ENCODE results near the gene PALD1.
A peak's percentile ranks its signal among the peaks of the same experiment; 100 is the strongest.

PALD1 gene

GRCh38 chr10:70508912-70509756 lies 30.6 kb downstream of the PALD1 start:
- no peak for DNase-seq

DNA sequence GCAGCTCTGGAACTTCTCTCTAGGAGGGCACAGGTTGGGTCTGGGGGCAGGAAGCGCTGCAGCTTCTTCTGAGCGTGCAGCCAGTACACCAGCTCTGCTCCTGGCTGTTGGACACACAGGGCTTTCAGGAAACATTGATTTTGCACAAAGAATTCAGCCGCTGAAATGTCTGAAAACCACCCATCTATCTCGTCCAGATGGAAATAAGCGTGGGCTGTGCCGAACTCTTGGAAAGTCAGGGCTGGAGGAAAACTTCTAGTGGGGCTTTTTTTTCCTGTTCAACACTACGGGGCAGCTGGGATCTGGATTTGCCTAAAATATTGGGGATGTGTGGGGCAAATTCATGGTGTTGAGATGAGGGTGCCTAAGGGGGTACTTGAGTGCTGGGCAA lies 31.2 kb downstream of the PALD1 start:
- DNase-seq, result no peak

DNA sequence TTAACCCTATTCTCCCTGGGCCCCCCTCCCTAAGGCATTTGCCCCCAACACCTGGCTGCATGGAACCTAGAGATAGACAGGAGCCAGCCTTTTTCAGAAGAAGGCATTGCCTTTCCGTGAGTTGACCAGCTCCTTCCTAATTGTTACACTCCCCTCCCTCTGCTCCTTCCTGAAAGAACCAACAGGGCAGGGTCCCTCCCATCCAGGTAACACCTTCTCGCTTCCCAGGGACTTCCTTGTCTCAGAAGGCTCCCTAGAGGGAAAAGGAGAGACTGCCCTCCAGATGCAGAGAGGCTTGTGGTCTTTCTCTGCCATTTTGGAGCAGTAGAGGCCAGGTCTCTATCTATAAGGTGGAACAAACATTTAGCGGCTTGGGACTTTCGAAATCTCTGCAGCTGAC lies 31.9 kb downstream of the PALD1 start:
- no peak for DNase-seq

DNA sequence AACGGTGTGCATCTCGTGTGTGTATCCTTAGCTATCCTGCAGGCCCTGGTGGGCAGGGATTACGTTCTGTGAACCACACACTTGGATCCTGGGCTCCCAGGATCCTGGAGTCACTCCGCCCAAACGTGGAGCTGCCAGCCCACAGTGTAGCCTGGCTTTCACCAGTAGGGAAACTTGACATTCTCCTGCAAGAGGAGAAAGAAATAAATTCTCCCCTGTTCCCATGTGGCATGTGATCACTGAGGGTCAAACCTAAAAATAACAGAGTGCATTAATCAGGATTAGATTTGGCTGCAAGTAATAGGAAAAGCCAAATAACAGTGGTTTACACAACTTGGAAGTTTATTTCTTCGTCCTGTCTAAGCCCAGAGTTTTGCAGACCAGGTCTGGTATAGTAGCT lies 32.3 kb downstream of the PALD1 start:
- DNase-seq, result no peak

DNA sequence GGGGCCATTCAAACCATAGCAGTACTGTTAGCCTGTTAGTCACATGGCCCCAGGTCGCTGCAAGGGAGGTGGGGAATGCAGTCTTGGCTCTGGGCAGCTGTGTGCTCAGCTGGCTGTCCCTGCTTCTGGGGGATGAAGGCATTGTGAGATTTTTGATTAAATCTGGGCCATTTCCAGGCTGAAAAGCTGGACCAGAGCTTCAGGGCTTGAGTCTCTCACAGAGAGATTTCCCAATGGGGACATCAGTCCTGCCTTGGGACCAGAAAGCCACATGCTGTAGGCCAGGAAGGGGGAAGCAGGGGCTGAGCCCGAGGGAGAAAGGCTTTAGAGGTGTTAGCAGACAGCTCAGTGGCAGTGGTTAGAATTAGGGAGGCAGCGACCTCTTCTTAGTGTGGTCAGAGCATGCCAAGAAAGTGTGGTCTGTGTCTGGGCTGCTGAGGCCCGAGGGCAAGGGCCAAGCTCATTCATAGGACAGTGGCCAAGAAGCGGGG lies 33.6 kb downstream of the PALD1 start:
- no peak for DNase-seq

DNA sequence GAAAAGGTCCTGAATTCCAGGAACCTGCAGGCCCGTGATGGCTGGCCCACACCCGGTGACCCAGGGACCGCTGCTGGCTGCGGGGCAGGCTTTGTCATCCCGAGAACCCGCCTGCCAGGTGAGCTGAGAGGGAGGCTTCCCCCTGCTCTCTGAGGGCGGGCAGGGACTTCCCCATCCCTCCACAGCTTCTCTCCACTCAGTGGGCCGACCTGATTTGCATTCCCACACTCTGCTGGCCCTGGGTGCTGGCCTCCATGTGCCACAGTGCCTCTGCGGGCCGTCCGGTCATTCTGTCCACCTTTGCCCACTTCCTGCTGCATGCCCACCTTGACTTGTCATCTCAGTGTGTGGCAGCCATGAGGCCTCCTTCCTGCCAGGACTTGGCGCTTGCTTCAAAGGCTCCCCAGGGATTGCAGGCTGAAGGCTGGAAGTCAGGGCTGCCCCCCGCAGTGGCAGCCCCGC lies 35.3 kb downstream of the PALD1 start:
- no peak for DNase-seq

DNA sequence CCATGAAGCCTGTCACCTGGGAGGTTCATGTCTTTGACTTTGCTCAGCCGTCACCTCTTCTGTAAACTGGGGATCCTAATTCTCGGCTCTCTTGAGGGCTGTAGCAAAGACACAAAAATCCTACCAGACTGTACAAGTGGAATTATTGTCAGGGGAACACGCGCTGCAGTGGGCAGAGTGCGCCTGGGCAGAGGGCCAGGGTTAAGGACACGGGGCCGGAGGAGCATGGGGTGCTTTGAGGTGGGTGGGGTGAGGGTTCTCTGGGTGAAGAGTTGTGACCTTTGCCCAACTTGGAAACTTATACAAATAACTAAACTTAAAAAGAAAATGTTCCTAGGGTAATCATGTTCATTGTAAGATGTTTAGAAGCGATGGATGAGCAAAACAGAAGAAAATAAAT lies 36.0 kb downstream of the PALD1 start:
- DNase-seq, result no peak

DNA sequence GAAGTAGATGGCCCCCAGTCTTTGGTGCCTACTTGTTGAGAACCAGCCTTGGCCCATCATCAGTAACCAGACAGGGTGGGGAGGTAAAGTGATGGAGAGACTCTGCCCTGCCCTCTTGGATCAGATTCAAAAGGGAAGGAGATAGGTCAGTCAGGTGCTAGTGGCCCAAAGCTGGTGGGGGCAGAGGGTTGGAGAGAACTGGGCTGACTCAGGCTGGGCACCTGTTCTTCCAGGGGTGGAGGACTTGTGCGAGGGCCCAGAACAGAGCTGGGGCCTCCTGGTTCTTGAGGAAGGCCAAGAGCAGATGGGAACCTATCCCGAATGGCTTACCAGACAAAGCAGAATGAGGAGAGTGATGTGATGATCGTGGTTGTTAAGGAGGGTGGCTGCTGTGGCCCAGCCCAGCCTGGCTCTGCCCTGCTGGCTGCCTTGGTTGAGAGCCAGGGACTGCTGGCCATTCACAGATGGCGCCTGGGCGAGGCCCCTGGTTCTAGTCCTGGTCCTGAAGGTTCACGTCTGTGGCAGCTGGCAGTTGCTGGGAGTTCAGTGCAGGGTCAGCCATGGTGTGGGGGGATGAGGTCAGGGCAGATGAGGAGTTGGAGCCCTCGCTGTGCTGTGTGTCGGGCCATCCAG lies 36.6 kb downstream of the PALD1 start:
- no peak for DNase-seq

DNA sequence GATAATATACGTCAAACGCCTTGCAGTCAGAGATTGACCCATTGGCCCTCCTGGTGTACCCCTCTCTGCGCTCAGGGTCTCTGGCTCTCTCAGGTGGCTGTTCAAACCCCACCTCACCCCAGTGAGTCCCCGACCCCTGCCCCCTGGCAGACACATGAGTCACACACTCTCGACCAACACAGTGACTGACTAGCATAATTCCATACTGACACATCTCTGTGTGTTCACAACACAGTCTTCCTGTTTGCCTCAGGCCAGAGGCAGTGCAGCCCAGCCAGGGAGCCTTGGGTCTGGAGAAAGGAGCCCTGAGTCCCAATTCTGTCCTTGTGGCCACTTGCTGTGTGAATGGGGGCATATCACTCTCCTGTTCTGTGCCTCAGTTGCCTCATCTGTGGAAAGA lies 40.1 kb downstream of the PALD1 start:
- DNase-seq, result no peak

DNA sequence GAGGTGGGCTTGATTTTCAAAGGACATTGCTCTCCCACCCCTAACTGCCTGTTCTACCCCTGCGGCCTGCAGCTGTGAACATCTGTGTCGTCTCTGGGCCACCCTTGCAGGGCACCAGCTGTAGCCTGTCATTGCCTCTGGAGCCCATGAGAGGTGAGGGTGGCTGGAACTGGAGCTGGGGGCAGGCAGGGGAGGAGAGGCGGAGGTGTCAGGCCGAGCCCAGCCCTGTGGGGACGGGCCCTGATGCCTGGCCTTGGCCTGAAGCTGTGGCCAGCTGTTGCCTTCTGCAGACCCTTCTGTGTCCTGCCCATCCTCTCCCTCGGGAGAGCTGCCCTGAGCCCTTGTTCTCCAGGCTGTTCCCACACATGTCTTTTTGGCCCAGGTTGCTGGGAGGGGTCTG lies 44.5 kb downstream of the PALD1 start:
- DNase-seq, result no peak

DNA sequence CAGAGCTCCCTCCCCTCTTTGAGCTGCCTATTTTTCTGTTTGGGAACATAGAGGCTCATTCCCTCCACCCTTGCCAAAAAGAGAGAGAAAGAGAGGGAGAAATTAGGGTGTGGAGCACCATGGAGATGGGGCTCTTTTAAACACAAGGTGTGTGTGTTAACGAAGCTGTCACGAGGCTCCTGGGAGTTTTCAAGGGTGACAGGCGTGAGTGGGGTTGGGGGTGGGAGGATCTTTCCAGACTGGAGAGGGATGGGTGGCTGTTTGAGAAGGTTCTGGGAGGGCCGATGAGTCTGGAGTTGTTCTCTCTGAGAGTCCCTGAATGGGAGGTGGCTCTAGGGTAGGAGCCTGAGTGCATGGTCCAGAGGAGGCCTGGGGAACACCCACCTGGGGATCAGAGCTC lies 45.0 kb downstream of the PALD1 start:
- DNase-seq, result no peak

GRCh38 chr10:70528314-70528713 lies 49.7 kb downstream of the PALD1 start:
- no peak for DNase-seq

DNA sequence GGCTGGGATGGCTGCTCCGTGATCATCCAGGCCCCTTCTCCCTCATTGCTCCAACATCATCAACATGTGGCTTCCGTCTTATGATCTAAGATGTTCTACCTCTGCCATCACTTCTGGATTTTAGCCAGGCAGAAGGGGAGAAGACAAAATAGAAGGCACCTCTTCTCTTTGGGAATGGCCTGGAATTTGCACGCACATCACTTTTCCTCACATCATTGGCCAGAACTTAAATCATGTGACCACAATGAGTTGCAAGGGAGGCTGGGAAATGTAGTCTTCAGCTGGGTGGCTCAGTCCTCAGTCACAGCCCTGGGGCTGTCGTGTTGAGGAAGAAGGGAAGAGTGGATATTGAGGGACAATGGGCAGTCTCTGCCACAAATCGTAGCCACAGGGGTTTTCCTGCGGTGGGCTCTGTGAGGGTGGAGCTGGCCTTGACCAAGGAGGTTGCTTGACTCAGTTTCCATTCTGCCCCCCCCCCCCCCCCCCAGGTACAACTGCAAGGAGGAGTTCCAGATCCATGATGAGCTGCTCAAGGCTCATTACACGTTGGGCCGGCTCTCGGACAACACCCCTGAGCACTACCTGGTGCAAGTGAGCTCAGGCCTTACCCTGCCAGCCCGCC lies 50.3 kb downstream of the PALD1 start:
- DNase-seq, result peak; percentile 23

DNA sequence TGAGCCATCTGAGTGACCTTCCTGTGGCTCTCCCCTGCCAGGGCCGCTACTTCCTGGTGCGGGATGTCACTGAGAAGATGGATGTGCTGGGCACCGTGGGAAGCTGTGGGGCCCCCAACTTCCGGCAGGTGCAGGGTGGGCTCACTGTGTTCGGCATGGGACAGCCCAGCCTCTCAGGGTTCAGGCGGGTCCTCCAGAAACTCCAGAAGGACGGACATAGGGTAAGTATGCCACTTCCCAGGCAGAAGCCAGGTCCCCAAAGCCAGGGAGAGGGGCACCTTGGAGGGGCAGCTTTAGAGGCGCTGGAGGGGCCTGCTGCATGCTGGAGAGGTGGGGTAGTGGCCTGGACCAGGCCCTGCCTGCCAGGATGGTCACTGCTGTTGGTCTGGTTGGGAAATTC lies 51.3 kb downstream of the PALD1 start:
- no peak for DNase-seq

GRCh38 chr10:70530315-70530714 lies 51.7 kb downstream of the PALD1 start:
- no peak for DNase-seq

DNA sequence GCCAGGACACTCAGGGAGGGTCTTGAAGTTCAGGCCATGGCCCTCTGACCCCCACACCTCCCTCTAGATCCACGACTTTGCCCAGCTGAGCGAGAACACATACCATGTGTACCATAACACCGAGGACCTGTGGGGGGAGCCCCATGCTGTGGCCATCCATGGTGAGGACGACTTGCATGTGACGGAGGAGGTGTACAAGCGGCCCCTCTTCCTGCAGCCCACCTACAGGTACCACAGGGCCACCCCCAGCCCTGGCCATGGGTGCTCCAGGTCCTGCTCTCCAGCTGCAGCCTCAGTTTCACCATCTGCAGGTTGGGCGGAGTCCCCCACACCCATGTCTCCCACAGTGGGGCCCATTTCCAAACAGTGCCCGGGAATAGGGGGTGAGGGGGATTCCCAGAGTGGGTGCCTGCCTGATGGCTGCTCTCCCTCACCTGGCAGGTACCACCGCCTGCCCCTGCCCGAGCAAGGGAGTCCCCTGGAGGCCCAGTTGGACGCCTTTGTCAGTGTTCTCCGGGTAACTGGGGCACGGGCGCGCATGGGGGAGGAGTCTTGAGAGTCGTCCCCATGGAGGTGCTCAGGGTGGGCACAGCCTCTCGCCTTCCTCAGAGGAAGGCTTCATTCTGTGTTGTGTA lies 54.1 kb downstream of the PALD1 start:
- DNase-seq, result no peak

DNA sequence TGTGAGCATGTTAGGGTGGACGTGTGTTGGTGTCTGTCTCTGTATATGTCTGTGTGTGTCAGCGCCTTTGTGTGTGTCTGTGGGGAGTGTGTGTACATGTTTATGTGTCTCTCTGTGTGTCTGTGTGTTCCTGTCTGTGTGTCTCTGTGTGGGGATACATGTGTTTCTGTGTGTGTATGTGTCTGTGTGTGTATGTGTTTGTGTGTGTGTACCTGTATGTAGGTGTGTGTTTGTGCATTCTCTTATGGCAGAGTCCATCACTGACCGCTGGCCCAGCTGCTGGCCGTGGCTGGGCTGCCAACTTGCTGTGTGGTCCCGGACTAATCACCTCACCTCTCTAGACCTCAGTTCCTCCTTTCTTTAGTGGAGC lies 54.6 kb downstream of the PALD1 start:
- no peak for DNase-seq

- DNase-seq, result no peak
Observed at GRCh38 chr10:70534281-70534680, 55.7 kb downstream of the PALD1 start.

DNA sequence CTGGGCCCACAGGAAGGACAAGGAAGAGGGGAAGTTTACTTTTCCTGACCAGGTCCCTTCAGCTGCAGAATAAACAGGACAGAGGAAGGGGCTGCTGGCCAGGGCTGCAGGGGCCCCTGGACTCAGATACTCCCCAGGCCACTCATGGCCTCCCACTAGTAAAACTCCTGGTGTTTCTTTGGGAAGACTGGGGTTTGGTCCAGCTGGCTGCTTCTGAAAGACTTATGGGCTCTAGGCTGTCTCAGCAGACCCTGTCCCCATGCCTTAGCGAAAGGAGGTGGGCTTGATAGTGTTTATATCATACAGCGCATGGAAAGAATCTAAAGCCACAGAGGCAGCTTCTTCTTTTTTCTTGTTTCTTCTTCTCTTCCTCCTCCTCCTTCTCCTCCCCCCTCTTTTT lies 56.4 kb downstream of the PALD1 start:
- no peak for DNase-seq

DNA sequence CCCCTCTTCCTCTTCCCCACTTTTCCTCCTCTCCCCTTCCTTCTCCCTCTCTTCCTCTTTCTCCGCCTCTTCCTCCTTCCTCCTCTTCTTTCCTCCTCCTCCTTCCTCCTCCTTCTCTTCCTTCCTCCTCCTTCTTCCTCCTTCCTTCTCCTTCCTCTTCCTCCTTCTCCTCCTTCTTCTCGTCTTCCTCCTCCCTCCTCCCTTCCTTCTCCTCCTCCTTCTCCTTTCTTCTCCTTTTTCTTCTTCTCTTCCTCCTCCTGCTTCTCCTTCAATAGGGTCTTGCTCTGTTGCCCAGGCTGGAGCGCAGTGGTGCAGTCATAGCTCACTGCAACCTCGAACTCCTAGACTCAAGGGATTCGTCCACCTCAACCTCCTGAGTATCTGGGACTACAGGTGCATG lies 56.9 kb downstream of the PALD1 start:
- no peak for DNase-seq

- DNase-seq, result no peak
Observed at GRCh38 chr10:70536196-70536861, 57.8 kb downstream of the PALD1 start.

DNA sequence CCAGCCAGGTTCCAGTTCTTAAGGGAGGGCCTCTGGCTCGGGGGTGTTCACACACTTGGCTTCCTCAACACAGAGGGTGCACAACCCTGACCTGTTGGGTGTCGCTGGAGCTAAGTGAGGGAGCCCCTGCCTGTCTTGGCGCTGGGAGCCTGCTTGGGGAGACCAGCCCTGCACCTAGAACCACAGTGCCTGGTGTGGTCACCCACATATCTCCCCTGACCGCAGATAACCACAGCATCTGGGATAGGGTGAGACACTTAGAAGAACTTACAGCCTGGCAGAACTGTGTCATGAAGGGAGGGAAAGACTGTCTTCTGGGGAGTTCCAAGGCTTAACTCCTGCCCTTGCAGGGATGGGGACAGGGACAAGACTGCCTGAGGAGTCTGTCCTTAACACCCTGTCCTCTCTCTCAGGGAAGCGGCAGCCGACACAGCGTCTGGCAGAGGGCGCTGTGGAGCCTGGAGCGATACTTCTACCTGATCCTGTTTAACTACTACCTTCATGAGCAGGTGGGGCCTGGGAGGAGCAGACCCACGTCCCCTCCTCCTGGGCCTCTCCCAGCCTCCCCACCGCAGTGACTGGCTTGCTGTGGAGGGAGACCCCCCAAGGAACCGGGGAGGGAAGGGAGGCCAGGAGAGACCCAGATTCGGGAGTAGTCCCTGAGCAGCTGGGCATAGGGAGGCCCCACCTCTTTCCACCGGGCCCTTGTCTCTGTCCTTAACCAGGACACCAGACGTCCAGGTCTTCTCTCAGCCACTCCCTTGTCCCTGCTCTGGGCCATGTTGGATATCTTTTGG lies 59.0 kb downstream of the PALD1 start:
- DNase-seq, result no peak
